NCI-H748 treated with DMSO at 0.1 percent for 48 hours (cell line): ENCODE data around the gene NR2E1.

Experiments used
- DNase-seq: peaks from one replicate; lab custom pipeline; 2025; lab: John Stamatoyannopoulos, UW

Gene NR2E1

DNA sequence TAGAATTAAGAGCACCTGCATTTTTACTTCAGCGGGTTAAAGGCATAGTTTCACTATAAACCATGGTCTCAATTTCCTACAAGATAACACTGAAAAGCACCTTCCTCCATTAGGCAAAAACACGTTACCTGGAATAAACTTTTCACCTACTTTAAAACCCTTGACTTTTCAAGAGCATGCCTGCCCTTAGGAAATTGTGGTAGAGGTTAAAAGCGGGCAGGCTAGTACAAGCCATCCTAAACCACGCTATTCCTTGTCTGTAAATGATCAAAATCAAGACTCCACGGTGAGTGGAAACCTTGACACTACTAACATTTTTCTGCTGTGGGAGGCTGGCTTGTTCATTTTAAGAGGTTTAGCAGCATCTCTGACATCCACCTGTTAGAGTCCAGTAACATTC lies 43.9 kb downstream of the NR2E1 start:
- DNase-seq, result no peak

DNA sequence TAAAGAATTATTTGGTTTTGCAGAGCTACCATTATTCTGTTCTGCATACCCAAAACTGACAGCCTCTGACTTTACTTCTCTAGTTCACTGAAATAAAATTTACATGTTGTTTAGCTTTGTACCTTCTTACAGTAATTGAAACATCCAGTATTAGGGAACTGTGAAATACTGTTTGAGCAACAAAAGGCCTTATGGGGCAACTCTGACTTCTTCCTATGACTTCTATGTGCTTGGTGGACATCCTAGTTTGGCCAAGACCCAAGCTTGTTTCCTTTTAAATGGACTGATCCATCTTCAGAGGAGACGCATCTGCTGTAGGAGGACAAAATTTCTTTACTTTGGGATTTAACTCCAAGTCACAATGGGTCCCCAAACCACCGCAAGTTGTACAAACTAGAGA lies 44.7 kb downstream of the NR2E1 start:
- no peak for DNase-seq

DNA sequence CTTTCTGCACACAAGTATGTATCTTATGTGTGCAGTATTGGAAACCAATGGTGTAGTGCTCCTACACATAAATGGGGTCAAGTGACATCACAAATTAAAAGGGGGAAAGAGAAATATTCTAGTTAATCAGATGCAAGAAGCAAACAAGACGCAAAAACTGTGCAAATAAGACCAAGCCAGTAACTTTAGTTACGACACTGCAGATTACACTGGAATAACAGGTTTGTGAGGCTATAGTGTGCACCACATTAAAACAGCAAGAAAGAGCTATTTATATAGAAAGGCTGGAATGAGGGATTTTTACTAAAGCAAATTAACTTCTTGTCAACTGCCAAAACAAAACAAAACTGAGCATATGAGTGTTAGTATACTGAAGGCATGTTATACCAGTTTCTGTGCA lies 45.8 kb downstream of the NR2E1 start:
- DNase-seq, result no peak

DNA sequence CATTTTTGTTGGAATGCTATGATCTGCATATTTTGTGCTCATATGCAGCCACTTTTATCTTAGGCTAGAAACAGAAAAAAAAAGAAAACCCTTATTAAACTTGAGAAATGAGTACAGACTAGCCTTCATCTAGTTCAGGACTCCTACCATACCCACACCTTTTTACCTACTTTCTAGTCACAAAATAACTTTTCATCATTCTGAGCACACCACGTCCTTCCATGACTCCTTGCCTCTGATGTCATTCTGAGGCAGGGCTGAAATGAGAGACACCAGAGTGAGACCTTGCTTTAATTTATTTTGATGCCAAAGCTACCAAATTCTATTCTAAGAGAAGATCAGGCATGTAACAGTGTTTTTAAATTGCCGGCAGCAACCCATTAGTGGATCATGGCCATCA lies 56.2 kb downstream of the NR2E1 start:
- no peak for DNase-seq

DNA sequence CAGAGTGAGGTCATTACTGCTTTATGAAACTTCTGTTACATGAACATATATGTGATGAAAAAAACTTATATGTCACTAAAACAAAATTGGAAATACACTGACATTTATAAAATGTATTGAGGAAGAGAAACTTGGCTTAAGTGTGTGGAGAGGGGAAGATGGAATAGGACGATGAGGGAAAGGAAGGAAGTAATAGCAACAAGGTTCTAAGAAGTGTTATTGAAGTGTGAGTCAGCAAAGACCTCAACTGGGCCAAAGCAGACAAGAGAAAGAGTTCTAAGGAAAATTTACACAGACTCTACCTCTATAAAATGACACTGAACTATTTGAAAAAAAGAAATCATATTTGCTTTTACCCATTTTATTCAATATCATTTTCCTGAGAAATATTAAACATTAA lies 56.7 kb downstream of the NR2E1 start:
- no peak for DNase-seq

DNA sequence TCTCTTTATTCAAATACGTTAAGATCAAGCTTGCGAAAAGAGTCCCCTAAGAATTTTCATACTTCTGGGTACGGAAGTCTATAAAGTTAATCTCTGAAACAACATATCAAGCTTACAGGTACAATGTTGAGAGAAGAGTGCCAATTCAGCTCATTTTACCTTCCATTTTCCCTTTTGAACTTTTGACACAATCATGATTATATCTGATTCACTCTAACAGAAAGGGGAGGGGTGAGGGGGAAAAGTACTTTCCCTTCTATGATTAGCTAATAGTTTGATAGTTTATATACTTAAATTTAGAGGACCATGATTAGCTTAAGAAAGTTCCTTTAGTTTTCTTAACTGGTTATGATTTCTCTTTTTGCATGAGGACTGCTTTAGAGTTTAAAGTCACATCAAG lies 61.5 kb downstream of the NR2E1 start:
- DNase-seq, result no peak

DNA sequence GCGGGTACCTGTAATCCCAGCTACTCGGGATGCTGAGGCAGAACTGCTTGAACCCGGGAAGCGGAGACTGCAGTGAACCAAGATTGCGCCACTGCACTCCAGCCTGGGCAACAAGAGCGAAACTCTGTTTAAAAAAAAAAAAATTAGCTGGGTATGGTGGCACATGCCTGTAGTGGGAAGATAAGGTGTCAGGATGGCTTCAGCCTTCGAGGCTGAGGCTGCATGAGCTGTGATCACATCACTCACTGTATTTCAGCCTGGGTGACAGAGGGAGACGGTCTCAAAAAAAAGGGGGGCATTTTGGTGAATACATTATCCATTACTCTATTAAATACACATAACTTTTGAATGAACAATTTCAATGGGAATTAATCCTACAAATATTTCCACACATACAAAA lies 62.6 kb downstream of the NR2E1 start:
- DNase-seq, result no peak

DNA sequence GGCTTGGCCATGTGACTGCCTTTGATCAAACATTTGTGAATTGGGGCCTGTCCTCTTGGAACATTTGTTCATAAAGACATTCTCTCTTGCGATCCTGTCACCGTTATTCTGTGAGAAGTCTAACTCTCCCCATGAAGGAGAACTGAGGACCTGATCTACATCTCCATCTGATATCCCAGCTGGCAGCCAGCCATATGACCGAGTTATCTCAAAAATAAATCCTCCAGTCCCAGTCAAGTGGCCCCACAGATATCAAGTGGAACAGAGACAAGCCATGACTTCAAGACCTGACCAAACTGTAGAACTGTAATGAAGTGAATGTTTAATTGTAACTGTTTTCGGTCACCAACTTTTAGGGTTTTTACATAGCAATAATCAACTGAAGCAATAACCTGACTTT lies 69.3 kb downstream of the NR2E1 start:
- DNase-seq, result no peak

DNA sequence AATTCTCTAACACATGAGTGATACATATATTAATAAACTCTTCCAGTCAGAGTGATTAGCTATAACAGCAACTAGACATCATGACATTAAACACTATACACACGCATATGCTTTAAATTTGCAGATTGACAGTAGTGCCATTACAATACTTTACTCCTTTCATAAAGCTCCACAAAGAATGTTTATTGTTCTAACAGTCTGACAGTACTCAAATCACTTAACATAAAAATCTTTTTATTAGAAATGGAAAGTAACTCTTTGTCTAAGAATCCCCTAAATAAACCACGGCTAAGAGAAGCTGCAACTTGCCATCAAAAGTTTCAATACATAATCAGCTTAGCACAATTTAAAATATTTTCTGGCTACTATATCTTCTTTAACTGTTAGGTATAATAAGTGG lies 71.0 kb downstream of the NR2E1 start:
- DNase-seq, result no peak

DNA sequence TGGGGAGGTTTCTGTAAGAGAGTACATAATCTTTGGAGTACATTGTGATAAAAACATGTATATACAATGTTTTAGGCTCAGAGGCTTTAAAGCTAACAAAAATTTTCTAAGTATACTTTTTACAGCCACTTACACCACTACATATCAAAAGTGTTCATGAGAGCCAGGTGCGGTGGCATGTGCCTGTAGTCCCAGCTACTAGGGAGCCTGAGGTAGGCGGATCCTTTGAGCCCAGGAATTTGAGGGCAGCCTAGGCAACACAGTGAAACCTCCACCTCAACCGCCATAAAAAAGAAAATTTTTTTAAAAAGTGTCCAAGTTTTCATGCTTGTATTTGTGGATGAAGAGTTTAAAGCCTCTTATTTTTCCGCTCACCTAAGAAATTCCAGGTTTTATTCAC lies 72.5 kb downstream of the NR2E1 start:
- no peak for DNase-seq
